B cell (primary cell): ENCODE data around the gene GGT5.

Experiments
- EZH2 ChIP-seq: IDR thresholded peaks from 2 replicates; pipeline ENCODE4 v1.6.1; 2012; ENCODE audit warnings: borderline replicate concordance, low read depth, mild to moderate bottlenecking, moderate library complexity, low read length; ENCODE audit not compliant: insufficient read depth, poor library complexity, severe bottlenecking
- TF ChIP-seq, protein P1 (sequence below): fragments of 200-600 bp; IDR thresholded peaks from one replicate; pipeline ENCODE4 v1.8.0; 2022; ENCODE audit warnings: antibody characterized with exemption, mild to moderate bottlenecking

DNA sequence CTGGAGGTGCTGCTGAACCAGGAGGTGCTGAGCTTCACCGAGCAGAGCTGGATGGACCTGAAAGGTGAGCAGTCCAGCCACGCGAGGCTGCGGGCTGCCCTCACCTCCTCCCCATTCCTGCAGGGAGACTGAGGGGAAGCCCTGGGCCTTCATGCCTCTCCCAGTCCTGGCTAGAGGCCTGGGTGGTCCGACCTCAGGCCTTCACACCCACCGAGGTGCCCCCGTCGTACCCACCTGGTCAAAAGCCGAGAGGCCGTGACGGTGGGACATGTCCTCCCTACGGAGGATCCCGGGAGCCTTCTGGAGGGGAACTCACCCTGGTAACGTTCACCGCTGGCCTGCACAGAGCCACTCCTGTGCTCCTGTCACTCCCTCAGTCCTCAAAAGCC is 58.5 kb downstream of the GGT5 start:
- TF ChIP-seq, protein P1, sequence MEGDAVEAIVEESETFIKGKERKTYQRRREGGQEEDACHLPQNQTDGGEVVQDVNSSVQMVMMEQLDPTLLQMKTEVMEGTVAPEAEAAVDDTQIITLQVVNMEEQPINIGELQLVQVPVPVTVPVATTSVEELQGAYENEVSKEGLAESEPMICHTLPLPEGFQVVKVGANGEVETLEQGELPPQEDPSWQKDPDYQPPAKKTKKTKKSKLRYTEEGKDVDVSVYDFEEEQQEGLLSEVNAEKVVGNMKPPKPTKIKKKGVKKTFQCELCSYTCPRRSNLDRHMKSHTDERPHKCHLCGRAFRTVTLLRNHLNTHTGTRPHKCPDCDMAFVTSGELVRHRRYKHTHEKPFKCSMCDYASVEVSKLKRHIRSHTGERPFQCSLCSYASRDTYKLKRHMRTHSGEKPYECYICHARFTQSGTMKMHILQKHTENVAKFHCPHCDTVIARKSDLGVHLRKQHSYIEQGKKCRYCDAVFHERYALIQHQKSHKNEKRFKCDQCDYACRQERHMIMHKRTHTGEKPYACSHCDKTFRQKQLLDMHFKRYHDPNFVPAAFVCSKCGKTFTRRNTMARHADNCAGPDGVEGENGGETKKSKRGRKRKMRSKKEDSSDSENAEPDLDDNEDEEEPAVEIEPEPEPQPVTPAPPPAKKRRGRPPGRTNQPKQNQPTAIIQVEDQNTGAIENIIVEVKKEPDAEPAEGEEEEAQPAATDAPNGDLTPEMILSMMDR = no peak
- TF ChIP-seq EZH2 = no peak
